Measurements from ENCODE around the gene SIGMAR1.

GRCh38 chr9:34650816-34651215, 13.2 kb upstream of the SIGMAR1 start:
- TF ChIP-seq CTCF (conservative IDR thresholded peaks at IDR 0.05; ENCODE audit: low read length) (no peak), EZH2phosphoT487 (IDR thresholded peaks at IDR 0.05; ENCODE audit: borderline replicate concordance) (no peak)

Data from Loucy (cell line).